Measurements from ENCODE around the gene SCARB1.

The SCARB1 gene

GRCh38 chr12:124904306-124905098 lies 40.8 kb upstream of the SCARB1 start:
- no peaks in the 10 kb centered on the region for H3K36me3 ChIP-seq (ENCODE audit: control insufficient read depth in 2 of 2, insufficient read depth in 1 of 2, low read length in 2 of 2)
- H3K4me3 ChIP-seq (ENCODE audit: low read depth, low read length) = no peak overlapping the region
- 0 out of 2 replicates have a peak, but pooled peaks cover 3% of the 10 kb centered on the region for H3K4me1 ChIP-seq (ENCODE audit: control insufficient read depth, insufficient read depth, low read length)
- no peak overlapping the region for H3K27ac ChIP-seq (ENCODE audit: extremely low read depth, low read depth, low read length)
- POLR2A ChIA-PET = interaction anchor here (0.7 to 2.6 kb wide), 5 partner anchors 10 to 307 kb away, joined by 3 to 13 read pairs (median 5); partner anchors contain the start of gene UBC
- CTCF ChIA-PET = interaction anchor here (0.6 to 3.0 kb wide), 13 partner anchors 9 to 1173 kb away, joined by 3 to 48 read pairs (median 4); partner anchors contain the start of gene SCARB1
- no peaks in the 10 kb centered on the region for H3K9me3 ChIP-seq (ENCODE audit: control insufficient read depth, insufficient read depth, low read depth, low read length)
- TF ChIP-seq ZSCAN30 (tag by site-specific recombination; IDR thresholded peaks at IDR 0.05) (no peak), ZNF623 (tag by site-specific recombination; IDR thresholded peaks at IDR 0.05) (0 out of 2 replicates have a peak, but pooled peaks have one; percentile 9), YY1 (tag by site-specific recombination; IDR thresholded peaks at IDR 0.05) (no peak), ZNF692 (tag by site-specific recombination; IDR thresholded peaks at IDR 0.05) (peak; percentile 77), BCL11B (tag by site-specific recombination; IDR thresholded peaks at IDR 0.05; ENCODE audit: low read depth) (no peak), ELK4 (IDR thresholded peaks at IDR 0.05; ENCODE audit: borderline replicate concordance, low read depth, low read length) (no peak), HIC1 (tag by site-specific recombination; IDR thresholded peaks at IDR 0.05) (peak; percentile 52), ZNF239 (tag by site-specific recombination; IDR thresholded peaks at IDR 0.05) (no peak), ZNF280C (tag by site-specific recombination; IDR thresholded peaks at IDR 0.05) (no peak), MYNN (tag by site-specific recombination; IDR thresholded peaks at IDR 0.05; ENCODE audit: borderline replicate concordance) (no peak), ZNF341 (tag by site-specific recombination; IDR thresholded peaks at IDR 0.05; ENCODE audit: low read depth) (no peak), ZNF707 (tag by site-specific recombination; IDR thresholded peaks at IDR 0.05) (no peak), ATF2 (tag by site-specific recombination; IDR thresholded peaks at IDR 0.05; ENCODE audit: low read depth) (peak; percentile 76), PRDM1 (tag by site-specific recombination; IDR thresholded peaks at IDR 0.05) (no peak), ZNF23 (tag by site-specific recombination; IDR thresholded peaks at IDR 0.05; ENCODE audit: borderline replicate concordance) (no peak), ZNF670 (tag by site-specific recombination; IDR thresholded peaks at IDR 0.05; ENCODE audit: low read depth) (no peak), ZBTB26 (tag by site-specific recombination; optimal IDR thresholded peaks at IDR 0.05) (no peak), ZSCAN5A (tag by site-specific recombination; IDR thresholded peaks at IDR 0.05) (no peak), ZNF596 (tag by site-specific recombination; IDR thresholded peaks at IDR 0.05) (no peak), ZFP37 (tag by site-specific recombination; IDR thresholded peaks at IDR 0.05) (peak; percentile 43; the same call in 1 of the 2 replicates), ZNF140 (tag by site-specific recombination; IDR thresholded peaks at IDR 0.05) (no peak), ZFP41 (tag by site-specific recombination; IDR thresholded peaks at IDR 0.05; ENCODE audit: borderline replicate concordance) (no peak), ZNF677 (tag by site-specific recombination; IDR thresholded peaks at IDR 0.05) (no peak), ZNF76 (tag by site-specific recombination; IDR thresholded peaks at IDR 0.05; ENCODE audit: borderline replicate concordance, low read depth) (no peak)
